Activated T-helper 1 cell treated with anti-CD3 and anti-CD28 coated beads, Interleukin-12 subunit alpha, Interleukin-12 subunit beta, Interleukin-2, Interleukin-4 antibody, amounts not matched to agents 30 ng/mL and 10 ng/mL and 1 ng/mL, durations not matched to agents 14 hours and 24 hours and 36 hours (primary cell): ENCODE data around the gene HS6ST1. TPM values are rescaled to one million over a fixed set of nuclear protein-coding genes. Genes with fewer than 3 reads are reported as not detected.

Experiments used
- DNase-seq: peaks from one replicate; pipeline ENCODE4 v3.0.0; 2021; ENCODE audit warnings: low spot score
- H3K27ac Mint-ChIP-seq: one replicate; pipeline ENCODE4 v1.8.0; 2021; ENCODE audit warnings: mild to moderate bottlenecking, mixed read lengths
- H3K27me3 Mint-ChIP-seq: one replicate; pipeline ENCODE4 v1.8.0; 2022; ENCODE audit warnings: mild to moderate bottlenecking, moderate library complexity, mixed read lengths; ENCODE audit not compliant: insufficient read depth
- H3K36me3 Mint-ChIP-seq: one replicate; pipeline ENCODE4 v1.8.0; 2021; ENCODE audit warnings: low read depth, mixed read lengths
- H3K4me1 Mint-ChIP-seq: one replicate; pipeline ENCODE4 v1.8.0; 2021; ENCODE audit warnings: low read depth, mixed read lengths
- H3K4me3 Mint-ChIP-seq: one replicate; pipeline ENCODE4 v1.8.0; 2021; ENCODE audit warnings: mild to moderate bottlenecking, moderate library complexity, mixed read lengths
- H3K9me3 Mint-ChIP-seq: one replicate; pipeline ENCODE4 v1.8.0; 2021; ENCODE audit warnings: mixed read lengths
- intact Hi-C: fragments of 100-400 bp; cut with micrococcal nuclease; formaldehyde crosslinking; loops from one replicate; pipeline ENCODE4 v1.15.1; 2024
- total RNA-seq: library from RNA; stranded (reverse); gene quantifications from 2 replicates; pipeline ENCODE4 v1.2.3, GENCODE V29; 2022

The HS6ST1 gene
- total RNA-seq, 1 donor from 2014 or later, result 22.3 TPM

GRCh38 chr2:128309280-128310093 is 9.2 kb downstream of the HS6ST1 start:
- no peak overlapping the region for H3K27ac Mint-ChIP-seq
- peaks cover 5% of the 10 kb centered on the region for H3K36me3 Mint-ChIP-seq
- intact Hi-C loops, result loop anchor here (5.0 to 10.0 kb wide), 2 partner anchors 572 to 785 kb away; partner anchors contain the start of gene IWS1
- H3K4me1 Mint-ChIP-seq, result peaks cover 23% of the 10 kb centered on the region
- no peaks in the 10 kb centered on the region for H3K9me3 Mint-ChIP-seq
- peaks cover 2% of the 10 kb centered on the region for H3K27me3 Mint-ChIP-seq
- H3K4me3 Mint-ChIP-seq, result no peak overlapping the region
- no peak for DNase-seq

- Mint-ChIP-seq H3K4me3 (no peak overlapping the region), H3K9me3 (no peaks in the 10 kb centered on the region), H3K27ac (no peak overlapping the region), H3K4me1 (peaks cover 23% of the 10 kb centered on the region), H3K36me3 (peaks cover under 1% of the 10 kb centered on the region), H3K27me3 (peaks cover 2% of the 10 kb centered on the region)
- intact Hi-C loops, result no loop called here
- DNase-seq, result no peak
Measured at GRCh38 chr2:128308889-128309279, 9.8 kb downstream of the HS6ST1 start.

- intact Hi-C loops, result no loop called here
- Mint-ChIP-seq H3K4me1 (peaks cover 18% of the 10 kb centered on the region), H3K9me3 (no peaks in the 10 kb centered on the region), H3K4me3 (no peak overlapping the region), H3K27ac (no peak overlapping the region), H3K27me3 (peaks cover 2% of the 10 kb centered on the region), H3K36me3 (no peaks in the 10 kb centered on the region)
- DNase-seq, result no peak
Measured at GRCh38 chr2:128308284-128308731, 10.4 kb downstream of the HS6ST1 start.

GRCh38 chr2:128307595-128307994 is 11.1 kb downstream of the HS6ST1 start:
- H3K27me3 Mint-ChIP-seq, result peaks cover 2% of the 10 kb centered on the region

GRCh38 chr2:128306931-128307460 is 11.7 kb downstream of the HS6ST1 start:
- Mint-ChIP-seq H3K27me3 (no peaks in the 10 kb centered on the region), H3K4me3 (no peak overlapping the region), H3K4me1 (peaks cover 13% of the 10 kb centered on the region), H3K9me3 (no peaks in the 10 kb centered on the region), H3K27ac (no peak overlapping the region), H3K36me3 (no peaks in the 10 kb centered on the region)
- intact Hi-C loops, result no loop called here
- no peak for DNase-seq

More at GRCh38 chr2:128307595-128307994, 11.1 kb downstream of the HS6ST1 start:
- H3K4me1 Mint-ChIP-seq, result peaks cover 13% of the 10 kb centered on the region
- H3K36me3 Mint-ChIP-seq, result no peaks in the 10 kb centered on the region
- no peak for DNase-seq
- intact Hi-C loops, result no loop called here
- H3K9me3 Mint-ChIP-seq, result no peaks in the 10 kb centered on the region
- no peak overlapping the region for H3K27ac Mint-ChIP-seq
- no peak overlapping the region for H3K4me3 Mint-ChIP-seq

- no peak overlapping the region for H3K4me3 Mint-ChIP-seq
- no peak for DNase-seq
- H3K27me3 Mint-ChIP-seq, result no peaks in the 10 kb centered on the region
- H3K27ac Mint-ChIP-seq, result no peak overlapping the region
- intact Hi-C loops, result no loop called here
- H3K36me3 Mint-ChIP-seq, result no peaks in the 10 kb centered on the region
- no peaks in the 10 kb centered on the region for H3K9me3 Mint-ChIP-seq
- H3K4me1 Mint-ChIP-seq, result peaks cover 11% of the 10 kb centered on the region
Measured at GRCh38 chr2:128306081-128306930, 12.4 kb downstream of the HS6ST1 start.

GRCh38 chr2:128305555-128306080 is 13.1 kb downstream of the HS6ST1 start:
- no peak overlapping the region for H3K4me3 Mint-ChIP-seq
- no peak for DNase-seq
- intact Hi-C loops, result no loop called here
- no peaks in the 10 kb centered on the region for H3K27me3 Mint-ChIP-seq
- no peaks in the 10 kb centered on the region for H3K9me3 Mint-ChIP-seq
- no peak overlapping the region for H3K27ac Mint-ChIP-seq
- no peaks in the 10 kb centered on the region for H3K36me3 Mint-ChIP-seq
- H3K4me1 Mint-ChIP-seq, result peaks cover 5% of the 10 kb centered on the region

GRCh38 chr2:128304715-128305554 is 13.7 kb downstream of the HS6ST1 start:
- DNase-seq, result no peak
- intact Hi-C loops, result no loop called here
- Mint-ChIP-seq H3K4me3 (no peak overlapping the region), H3K27me3 (no peaks in the 10 kb centered on the region), H3K9me3 (no peaks in the 10 kb centered on the region), H3K36me3 (no peaks in the 10 kb centered on the region), H3K27ac (no peak overlapping the region), H3K4me1 (peaks cover 5% of the 10 kb centered on the region)

GRCh38 chr2:128304330-128304714 is 14.3 kb downstream of the HS6ST1 start:
- no peaks in the 10 kb centered on the region for H3K4me1 Mint-ChIP-seq
- H3K27ac Mint-ChIP-seq, result no peak overlapping the region
- no peaks in the 10 kb centered on the region for H3K9me3 Mint-ChIP-seq
- no peaks in the 10 kb centered on the region for H3K36me3 Mint-ChIP-seq
- no peak for DNase-seq
- intact Hi-C loops, result no loop called here
- H3K27me3 Mint-ChIP-seq, result no peaks in the 10 kb centered on the region
- no peak overlapping the region for H3K4me3 Mint-ChIP-seq

GRCh38 chr2:128303911-128304310 is 14.8 kb downstream of the HS6ST1 start:
- DNase-seq, result no peak
- H3K4me1 Mint-ChIP-seq, result no peaks in the 10 kb centered on the region
- H3K4me3 Mint-ChIP-seq, result no peak overlapping the region
- no peaks in the 10 kb centered on the region for H3K36me3 Mint-ChIP-seq
- H3K27me3 Mint-ChIP-seq, result no peaks in the 10 kb centered on the region
- intact Hi-C loops, result no loop called here
- H3K9me3 Mint-ChIP-seq, result no peaks in the 10 kb centered on the region
- no peak overlapping the region for H3K27ac Mint-ChIP-seq

- H3K4me3 Mint-ChIP-seq, result no peak overlapping the region
- no peak overlapping the region for H3K27ac Mint-ChIP-seq
- no peaks in the 10 kb centered on the region for H3K9me3 Mint-ChIP-seq
- no peaks in the 10 kb centered on the region for H3K27me3 Mint-ChIP-seq
- H3K36me3 Mint-ChIP-seq, result no peaks in the 10 kb centered on the region
- intact Hi-C loops, result no loop called here
- no peaks in the 10 kb centered on the region for H3K4me1 Mint-ChIP-seq
- DNase-seq, result no peak
Measured at GRCh38 chr2:128303095-128303791, 15.4 kb downstream of the HS6ST1 start.

- H3K27me3 Mint-ChIP-seq, result no peaks in the 10 kb centered on the region
- no peaks in the 10 kb centered on the region for H3K36me3 Mint-ChIP-seq
- H3K9me3 Mint-ChIP-seq, result no peaks in the 10 kb centered on the region
- no peak for DNase-seq
- H3K27ac Mint-ChIP-seq, result no peak overlapping the region
- no peaks in the 10 kb centered on the region for H3K4me1 Mint-ChIP-seq
- intact Hi-C loops, result no loop called here
- H3K4me3 Mint-ChIP-seq, result no peak overlapping the region
Measured at GRCh38 chr2:128302744-128303067, 16.0 kb downstream of the HS6ST1 start.
